A204.1 (cell line): ENCODE measurements around the gene B3GNT7.
"Not testable (repeated sequence)": the region's sequence is repeated elsewhere in the genome, so short reads cannot be mapped to it uniquely, and the experiment has no call there.

Experiments
- FAIRE-seq: peaks from 2 replicates; lab custom pipeline; 2012; peaks lifted over from hg19 to GRCh38; lab: Jason Lieb, UNC

B3GNT7 gene, protein sequence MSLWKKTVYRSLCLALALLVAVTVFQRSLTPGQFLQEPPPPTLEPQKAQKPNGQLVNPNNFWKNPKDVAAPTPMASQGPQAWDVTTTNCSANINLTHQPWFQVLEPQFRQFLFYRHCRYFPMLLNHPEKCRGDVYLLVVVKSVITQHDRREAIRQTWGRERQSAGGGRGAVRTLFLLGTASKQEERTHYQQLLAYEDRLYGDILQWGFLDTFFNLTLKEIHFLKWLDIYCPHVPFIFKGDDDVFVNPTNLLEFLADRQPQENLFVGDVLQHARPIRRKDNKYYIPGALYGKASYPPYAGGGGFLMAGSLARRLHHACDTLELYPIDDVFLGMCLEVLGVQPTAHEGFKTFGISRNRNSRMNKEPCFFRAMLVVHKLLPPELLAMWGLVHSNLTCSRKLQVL

DNA sequence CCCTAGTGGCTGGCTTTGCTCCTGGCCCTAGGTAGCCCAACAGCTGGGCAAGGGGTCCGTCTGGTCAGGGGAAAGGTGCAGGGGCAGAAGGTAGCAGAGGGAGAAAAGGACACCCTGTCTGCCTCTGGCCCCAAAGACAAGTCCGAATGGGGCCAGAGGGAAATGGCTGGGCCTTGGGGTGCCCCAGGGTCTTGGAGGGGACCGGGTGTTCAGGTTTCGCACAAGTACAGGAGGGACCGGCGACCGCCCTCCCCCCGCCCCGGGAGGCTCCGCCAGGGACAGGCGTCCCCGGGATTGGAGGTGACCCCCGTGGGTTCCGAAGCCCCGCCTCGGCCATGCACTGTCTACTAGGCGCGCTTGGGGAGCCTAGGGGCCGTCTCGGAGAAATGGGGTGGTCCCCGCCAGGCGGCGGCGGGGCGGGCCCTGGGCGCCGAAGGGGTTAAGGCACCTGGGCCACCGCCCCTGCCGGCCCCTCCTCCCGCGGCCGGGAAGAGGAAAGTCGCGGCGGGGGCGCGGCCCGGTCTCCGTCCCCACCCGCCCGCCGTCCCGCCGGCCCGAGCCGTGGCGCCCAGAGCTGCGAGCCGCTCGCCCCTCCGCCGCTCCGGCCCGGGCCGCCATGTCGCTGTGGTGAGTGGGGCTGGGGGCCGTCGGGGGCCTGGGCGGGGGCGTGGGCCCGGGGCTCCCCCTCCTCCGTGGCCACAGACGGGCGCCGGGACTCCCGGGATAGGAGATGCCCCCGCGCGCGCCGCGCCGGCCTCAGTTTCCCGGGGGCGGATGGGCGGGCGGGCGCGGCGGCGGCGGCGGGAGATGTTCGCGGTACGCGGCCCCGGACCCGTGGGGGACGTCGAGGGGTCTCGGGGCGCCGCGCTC is at the start of gene B3GNT7:
Gene B3GNT7 (plus strand): TSS at position 523 of the 870 bp plus-strand sequence. CDS start 94 bp downstream, at position 617.
- FAIRE-seq, result no peak

GRCh38 chr2:231347081-231347480 is 48.4 kb upstream of the B3GNT7 start:
- no peak for FAIRE-seq

DNA sequence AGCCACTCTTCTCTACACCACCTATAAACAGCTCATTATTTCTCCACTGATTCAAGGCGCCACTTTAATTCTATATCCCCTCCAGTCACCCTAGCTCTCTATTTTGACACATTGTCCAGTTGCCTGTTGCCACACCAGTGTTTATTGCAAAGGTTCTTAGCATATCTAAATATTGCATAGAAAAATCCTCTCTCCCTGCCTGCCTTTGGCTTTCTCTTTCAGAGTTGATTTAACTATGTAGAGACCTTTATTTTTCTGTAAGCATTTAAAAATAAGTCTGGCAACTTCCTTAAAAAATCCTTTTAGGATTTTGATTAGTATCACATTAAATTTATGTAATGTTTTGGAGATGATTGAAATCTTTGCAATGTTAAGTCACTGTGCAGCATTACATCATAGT is 47.9 kb upstream of the B3GNT7 start:
- no peak for FAIRE-seq

GRCh38 chr2:231348173-231348572 is 47.3 kb upstream of the B3GNT7 start:
- FAIRE-seq, result no peak

GRCh38 chr2:231348704-231349373 is 46.7 kb upstream of the B3GNT7 start:
- FAIRE-seq, result no peak

DNA sequence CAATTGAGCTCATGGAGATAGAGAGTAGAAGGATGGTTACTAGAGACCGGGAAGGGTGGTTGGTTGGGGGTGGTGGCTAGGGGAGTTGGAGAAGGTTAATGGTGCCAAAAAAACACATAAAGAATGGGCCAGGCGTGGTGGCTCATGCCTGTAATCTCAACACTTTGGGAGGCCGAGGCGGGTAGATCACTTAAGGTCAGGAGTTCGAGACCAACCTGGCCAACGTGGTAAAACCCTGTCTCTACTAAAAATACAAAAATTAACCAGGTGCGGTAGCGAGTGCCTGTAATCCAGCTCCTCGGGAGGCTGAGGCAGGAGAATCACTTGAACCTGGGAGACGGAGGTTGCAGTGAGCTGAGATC is 46.2 kb upstream of the B3GNT7 start:
- not testable (repeated sequence) for FAIRE-seq

DNA sequence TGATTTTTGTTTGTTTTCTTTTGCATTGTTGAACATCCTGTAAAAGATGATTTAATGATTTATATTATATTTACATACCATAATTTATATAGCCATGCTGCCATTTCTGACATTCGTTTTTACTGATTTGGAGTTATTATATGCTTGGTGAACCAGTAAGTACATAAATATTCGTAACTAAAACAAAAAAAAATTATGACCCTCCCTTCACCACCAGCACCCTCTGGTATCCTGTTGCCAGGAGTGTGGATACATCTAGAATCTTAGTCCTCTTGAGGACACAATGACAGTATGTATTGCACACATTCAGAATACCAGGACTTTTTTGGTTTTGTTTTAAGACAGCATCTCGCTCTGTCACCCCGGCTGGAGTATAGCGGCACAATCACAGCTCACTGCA is 43.9 kb upstream of the B3GNT7 start:
- no peak for FAIRE-seq

DNA sequence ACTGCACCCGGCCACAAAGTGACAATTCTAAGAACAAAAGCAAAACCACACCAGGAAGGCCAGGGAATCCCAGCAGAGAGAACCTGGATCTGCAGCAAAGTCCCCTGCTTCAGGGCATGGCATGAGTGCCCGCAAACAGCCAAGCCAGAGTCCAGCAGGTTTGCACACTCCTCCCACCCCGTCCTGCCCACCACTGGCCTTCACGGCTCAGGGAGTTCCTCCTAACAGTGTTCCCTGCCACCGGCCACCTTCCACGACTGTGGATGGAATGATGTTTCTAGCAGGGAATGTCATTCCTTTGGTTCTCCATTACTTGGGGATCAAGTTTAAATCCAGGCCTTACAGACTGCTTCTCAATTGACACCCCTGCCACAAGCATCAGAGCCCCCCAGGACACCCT is 42.0 kb upstream of the B3GNT7 start:
- FAIRE-seq, result no peak

- FAIRE-seq, result no peak
These were observed 39.7 kb upstream of the B3GNT7 start for GRCh38 chr2:231355508-231356465.

GRCh38 chr2:231356466-231356844 is 39.1 kb upstream of the B3GNT7 start:
- no peak for FAIRE-seq

GRCh38 chr2:231357048-231357447 is 38.5 kb upstream of the B3GNT7 start:
- no peak for FAIRE-seq

DNA sequence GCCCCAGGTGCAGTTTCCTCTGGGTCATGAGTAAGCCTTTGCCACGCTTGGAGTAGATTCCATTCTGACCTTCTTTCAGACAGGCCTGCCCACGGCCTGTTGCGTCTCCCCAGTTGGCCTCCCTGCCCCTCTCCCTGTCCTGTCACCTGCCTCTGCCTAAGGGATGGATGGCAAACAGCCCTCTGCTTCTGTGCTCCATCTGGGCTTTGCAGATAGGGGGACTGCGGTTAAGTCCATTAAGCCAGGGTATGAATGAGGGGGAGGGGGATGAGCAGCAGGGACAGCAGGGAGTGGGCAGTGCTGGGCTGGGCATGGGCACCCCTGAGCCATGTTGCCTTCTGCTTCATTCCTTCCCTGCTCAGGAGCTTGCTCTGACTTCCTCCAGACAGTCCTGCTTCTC is 37.6 kb upstream of the B3GNT7 start:
- FAIRE-seq, result no peak

DNA sequence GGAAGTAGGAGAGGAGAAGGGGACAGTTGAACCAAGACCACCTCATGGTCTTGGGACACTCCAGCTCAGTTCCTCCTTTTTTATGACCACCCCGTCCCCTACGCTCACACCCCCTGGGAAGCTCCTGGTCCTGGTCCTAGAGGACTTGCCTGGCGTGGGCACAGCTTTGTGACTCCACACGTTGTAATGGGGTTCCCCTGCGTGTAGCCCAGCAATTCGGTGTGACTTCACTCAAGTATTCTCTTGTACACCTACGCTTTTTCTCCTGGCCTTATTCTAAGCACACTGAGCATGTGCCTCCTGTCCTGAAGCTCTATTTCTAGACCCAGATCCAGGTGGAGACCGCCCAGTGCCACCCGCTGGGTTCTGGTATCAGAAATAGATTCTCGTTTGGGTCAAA is 36.1 kb upstream of the B3GNT7 start:
- no peak for FAIRE-seq

DNA sequence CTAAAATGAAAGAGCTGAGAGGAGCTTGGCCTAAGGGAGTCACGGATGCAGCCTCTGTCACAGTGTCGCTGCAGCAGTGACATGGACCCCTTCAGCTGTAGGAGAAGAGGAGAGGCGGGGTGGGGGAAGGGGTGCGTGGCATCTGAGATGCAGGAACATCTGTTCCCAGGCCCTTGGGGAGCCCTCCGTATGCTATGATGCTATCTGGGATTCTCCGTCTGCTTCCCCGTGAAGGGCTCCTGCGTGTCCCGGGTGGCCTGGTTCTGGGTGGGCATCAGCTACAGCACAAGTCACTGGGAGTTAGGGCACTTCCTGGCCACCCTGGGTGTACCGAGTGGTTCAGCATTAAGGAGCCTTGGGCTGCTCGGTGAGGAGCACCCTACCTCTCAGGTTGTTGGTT is 35.6 kb upstream of the B3GNT7 start:
- no peak for FAIRE-seq

DNA sequence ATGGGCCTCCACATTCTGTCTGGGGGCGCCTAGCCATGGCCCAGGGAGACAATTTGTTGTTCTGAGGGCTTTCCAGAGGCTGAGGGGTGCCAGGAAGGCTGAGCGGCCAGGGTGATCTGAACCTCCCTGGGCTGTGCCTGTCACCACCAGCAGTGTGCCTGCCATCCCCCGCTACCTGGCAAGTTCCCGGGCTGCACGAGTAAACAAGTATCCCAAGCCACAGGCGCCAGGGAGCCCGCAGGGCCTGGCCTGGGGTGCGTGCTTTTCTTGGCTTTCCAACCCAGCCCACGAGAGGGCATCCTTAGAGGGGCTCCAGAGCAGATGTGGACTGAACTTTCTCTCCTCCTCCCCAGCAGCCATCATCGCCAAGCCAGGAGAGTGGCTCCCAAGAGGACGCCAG is 35.1 kb upstream of the B3GNT7 start:
- no peak for FAIRE-seq

- no peak for FAIRE-seq
These were observed 34.6 kb upstream of the B3GNT7 start for GRCh38 chr2:231360881-231361371.

DNA sequence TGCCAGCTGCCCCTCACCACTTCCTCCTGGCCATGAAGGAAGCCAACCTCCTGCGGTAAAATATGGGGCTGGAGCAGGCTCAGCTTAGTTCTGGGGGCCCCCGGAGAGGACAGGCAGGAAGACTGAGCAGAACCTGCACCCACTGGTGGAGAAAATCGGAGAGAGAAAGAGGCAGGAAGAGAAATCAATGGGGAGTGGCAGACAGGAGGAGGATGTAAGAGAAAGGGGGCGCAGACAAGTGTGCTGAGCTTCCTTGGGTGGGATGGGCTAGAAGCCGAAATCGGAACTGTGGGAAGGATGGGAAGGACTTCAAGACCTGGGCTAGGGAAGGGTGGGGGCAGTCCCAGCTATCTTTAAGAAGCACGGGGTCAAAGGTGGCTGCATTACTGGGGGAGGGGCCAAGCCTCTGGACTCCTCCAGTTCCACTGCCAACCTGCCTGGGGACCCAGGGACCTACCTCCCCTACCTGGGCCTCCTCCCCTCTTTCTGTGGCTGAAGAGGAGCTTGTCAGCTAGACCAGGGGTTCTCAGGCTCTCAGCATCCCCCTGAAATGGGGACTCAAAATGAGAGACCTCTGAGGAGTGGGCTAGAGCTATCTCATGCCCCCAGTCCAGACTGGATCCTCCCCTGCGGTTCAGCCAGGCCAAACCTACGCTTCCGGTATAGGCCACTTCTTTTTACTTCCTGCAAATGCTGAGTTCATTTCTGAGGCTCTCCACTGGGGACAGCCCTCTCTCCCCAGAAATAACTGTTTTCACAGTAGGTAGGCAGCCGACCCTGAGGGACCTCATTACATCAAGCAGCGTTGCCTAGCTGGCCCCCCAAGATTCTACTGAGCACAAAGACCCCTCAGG is 33.6 kb upstream of the B3GNT7 start:
- FAIRE-seq, result no peak

DNA sequence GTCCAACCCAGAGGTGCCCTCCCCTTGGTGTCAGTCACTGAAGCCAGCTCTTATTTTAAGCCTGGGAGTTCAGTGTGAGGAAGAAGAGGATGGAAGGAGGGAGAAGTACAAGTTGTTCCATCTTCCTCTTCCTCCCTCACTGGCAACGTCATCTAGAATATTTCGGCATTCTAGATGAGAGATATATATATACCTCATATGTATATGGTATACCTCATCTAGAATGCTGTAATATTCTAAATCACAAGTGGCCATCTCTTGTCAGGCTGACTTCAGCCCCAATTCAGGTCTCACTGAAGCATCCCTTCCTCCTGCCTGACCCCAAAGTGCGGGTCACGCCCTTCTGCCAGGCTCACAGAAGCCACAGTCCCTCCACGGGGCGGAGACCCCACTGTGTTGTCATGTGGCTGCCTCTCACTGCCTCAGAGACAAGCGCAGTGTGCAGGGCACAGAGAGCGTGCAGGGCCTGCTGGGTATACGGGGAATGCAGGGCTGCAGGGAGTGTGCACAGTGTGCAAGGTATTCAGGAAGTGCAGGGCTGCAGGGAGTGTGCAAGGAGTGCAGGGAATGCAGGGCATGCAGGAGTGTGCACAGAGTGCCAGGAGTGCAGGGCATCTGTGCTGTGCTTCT is 32.8 kb upstream of the B3GNT7 start:
- FAIRE-seq, result no peak

DNA sequence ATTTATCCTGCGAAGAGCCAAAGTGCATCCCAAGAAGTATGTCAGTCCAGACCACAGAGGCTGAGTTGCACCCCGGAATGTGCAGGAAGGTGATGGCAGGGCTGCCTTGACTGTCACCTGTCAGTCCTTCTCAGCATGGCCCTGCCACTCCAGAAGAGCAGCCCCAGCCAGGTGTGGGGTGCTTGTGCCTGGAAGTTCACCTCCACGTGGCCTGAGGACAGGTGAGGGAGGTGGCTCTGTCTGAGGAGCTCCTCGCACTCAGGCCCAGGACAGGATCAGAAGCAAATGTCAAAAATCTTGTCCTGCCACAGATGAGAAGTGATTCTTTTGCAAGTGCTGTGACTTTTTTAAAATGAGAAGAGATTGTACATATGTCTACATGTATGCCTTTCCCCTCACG is 31.4 kb upstream of the B3GNT7 start:
- FAIRE-seq, result no peak
